ENCODE measurements around the gene ARSJ.

GRCh38 chr4:113975578-113975977, 3.9 kb downstream of the ARSJ start:
- TF ChIP-seq CTCF (conservative IDR thresholded peaks at IDR 0.05; ENCODE audit: low read depth, low read length) (no peak), EZH2 (IDR thresholded peaks at IDR 0.05; ENCODE audit: borderline replicate concordance, low read depth, low read length, poor library complexity, severe bottlenecking) (no peak)
